Measurements from ENCODE around the gene AIM2.
"Not testable (repeated sequence)": the region's sequence is repeated elsewhere in the genome, so short reads cannot be mapped to it uniquely, and the experiment has no call there.

The AIM2 gene

DNA sequence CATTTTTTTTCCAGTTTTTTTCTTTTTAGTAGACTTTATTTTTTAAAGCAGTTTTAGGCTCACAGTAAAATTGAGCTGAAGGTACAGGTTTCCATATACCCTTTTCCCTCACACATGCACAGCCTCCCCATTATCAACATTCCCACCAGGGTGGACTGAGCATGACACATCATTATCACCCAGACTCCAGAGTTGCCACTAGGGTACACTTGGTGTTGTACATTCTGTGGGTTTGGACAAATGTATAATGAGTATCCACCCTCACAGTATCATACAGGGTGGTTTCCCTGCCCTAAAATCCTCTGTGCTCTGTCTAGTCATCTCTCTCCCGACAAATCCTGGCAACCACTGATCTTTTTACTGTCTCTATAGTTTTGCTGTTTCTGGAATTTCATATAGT lies 3.0 kb upstream of the AIM2 start:
- no peak for DNase-seq (ENCODE audit: low spot score)

DNA sequence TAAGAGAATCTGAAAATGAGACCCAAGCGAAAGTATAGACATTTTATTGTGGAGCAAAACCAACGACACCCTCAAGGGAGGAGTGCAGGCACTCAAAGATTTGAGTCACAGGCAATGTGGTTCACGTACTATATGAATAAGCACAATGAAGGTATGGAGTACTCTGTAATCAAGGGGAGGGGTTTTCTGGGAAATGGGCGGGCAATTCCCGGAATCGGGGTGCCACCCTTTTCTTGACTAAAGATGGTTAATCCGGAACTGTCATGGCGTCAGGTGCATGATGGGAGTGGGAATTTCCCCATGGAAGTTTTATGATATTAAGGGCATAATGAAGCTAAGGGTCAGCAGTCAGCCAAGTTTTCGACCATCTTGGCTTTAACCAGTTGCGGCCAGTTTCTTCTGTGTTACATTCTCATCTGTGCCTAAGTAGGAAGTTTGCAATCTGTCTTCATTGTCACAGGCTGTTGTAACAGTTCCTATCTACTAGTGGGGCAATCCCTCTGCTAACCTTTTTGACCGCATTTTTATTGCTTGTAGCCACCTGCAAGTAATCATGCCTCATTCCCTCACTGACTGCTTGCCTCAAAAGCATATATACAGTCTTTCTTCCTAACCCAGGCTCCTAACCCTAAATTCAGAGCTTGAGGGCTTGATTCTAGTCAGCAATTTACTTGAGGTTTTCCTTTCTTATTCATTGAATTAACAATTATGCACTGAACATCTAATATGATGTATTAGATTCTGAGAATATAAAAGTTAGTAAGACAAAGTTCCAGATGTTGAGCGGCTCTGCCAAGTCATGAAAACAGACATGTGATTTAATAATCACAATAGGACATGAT lies 775 bp upstream of the AIM2 start:
- DNase-seq (ENCODE audit: low spot score): no peak

DNA sequence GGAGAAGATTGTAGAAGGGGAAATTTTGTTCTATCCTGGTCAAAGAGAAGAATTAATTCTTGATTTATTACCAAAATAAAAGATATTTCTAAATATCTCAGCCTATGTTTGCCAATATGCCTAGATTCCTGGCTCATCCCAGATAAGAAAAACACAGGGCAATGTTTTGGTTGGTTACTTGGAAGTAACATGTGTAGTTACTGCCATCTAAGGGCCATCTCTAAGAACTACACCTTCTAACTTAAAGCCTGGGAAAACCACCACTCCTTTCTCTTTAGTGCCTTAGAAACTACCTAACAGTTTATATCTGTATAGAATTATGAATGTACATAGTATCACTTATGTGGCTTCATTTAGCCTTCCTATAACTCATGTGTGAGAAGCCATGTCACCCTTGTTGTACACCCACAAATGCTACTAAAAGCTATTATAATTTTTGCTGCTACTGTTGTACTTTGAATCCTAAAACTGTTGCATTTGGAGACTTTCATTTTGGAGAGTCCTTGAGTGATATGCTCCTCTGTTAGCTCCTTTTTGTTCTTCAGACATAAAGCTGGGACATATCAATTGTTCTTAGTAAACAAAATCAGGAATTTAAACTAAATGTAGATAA lies 4.5 kb downstream of the AIM2 start:
- DNase-seq (ENCODE audit: low spot score): peak; percentile 63

DNA sequence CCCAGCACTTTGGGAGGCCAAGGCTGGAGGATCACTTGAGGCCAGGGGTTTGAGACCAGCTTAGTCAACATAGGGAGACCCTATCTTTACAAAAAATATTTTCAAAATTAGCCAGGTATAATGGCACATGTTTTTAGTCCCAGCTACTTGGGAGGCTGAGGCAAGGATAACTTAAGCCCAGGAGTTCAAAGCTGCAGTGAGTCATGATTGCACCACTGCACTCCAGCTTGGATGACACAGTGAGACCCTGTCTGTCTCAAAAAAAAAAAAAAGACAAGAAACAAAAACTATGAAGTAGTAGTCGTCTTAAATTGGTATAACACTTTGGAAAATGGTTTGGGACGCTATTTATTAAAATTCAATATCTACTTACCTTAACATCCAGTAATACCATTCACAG lies 7.7 kb downstream of the AIM2 start:
- DNase-seq (ENCODE audit: low spot score): no peak

DNA sequence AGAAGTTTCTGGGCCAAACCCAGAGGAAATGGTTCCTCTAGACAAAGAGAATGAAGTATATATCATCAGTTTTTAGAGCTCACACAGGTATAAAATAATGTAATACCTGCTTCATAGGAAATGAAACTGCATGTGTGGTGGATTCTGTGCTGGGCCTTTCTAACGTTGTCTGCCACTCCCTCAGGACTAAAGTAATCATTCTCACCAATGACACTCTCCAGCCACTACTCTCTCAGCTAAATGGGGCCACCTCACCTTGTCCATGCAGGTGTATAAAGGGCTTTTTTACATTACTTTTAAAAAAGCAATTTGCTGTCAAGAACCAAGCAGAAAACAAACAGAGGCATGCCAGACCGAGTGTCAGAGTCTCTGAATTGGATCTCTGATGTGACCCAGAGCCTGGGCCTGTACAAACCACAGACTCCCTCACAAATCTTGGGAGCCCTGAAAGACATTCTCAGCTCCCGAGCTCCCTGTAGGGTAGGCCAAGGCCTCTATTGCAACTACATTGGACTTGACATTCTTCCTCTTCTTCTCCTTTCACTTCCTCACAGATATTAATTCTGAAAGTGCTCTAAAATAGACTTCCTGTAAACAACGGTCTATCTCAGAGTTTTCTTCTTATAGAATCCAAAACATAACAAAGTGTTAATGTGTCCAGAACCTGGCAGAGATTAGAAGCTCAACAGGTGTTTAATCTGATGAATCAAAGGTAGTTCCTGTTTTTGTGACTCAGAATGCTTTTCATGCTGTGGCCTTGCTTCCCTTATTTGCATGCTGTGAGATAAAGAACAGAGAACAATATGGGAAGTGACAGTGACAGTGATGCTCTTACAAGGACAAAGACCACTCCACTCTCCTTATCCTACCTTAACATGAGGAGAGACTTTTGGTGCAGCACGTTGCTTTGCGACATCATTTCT lies 8.6 kb downstream of the AIM2 start:
- no peak for DNase-seq (ENCODE audit: low spot score)

DNA sequence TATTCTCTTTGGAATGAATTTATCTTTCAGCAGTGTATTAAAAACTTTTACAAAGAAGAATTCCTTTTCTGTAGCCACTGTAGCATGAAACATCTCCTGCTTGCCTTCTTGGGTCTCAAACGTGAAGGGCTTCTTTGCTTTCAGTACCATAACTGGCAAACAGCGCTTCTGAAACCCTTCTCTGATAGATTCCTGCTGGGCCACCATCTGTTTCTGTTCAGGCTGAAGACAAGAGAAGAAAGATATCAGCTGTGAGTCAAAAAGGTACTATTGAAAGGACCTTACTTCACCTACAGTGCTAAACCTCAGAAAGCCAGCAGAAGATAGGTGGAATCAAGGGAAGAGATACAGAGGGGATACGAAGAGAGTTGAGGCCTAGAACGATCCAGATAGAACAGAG lies 10.5 kb downstream of the AIM2 start:
- no peak for DNase-seq (ENCODE audit: low spot score)

DNA sequence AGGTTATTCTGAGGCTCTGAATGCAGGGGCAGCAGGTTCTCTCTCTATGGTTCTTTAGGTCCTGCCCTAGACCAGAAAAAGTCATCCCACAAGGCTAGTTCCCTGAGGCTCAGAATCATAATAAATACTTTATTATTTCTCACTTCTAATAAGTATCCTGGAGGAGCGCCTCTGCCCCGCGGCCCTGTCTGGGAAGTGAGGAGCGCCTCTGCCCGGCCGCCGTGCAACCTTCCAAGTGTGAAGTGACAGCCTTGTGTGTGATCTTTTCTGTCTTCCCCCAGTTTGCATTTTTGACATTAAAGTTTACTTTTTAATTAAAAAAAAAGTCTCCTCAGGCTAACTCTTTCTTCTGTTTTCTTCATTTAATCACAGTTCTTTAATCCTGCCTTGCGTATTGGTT lies 11.5 kb downstream of the AIM2 start:
- no peak for DNase-seq (ENCODE audit: low spot score)

DNA sequence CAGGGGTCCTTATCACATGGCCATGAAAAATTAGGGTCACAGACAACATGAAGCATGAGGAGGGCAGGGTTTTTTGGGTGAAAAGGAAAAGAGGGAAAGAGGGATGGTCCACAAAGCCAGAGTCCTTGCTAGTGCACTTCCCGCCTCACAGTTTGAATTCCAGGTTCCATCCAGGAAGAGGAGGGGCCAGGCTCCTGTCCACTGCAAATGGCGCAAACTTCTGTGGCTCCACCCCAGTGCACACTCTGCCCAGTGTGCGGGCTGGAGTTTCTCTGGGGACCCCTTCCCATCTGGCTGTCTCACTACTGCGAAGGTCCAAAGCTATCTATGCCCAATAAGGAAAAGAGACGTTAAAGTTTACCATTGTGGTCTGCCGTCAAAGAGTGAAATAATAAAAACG lies 17.8 kb downstream of the AIM2 start:
- no peak for DNase-seq (ENCODE audit: low spot score)

DNA sequence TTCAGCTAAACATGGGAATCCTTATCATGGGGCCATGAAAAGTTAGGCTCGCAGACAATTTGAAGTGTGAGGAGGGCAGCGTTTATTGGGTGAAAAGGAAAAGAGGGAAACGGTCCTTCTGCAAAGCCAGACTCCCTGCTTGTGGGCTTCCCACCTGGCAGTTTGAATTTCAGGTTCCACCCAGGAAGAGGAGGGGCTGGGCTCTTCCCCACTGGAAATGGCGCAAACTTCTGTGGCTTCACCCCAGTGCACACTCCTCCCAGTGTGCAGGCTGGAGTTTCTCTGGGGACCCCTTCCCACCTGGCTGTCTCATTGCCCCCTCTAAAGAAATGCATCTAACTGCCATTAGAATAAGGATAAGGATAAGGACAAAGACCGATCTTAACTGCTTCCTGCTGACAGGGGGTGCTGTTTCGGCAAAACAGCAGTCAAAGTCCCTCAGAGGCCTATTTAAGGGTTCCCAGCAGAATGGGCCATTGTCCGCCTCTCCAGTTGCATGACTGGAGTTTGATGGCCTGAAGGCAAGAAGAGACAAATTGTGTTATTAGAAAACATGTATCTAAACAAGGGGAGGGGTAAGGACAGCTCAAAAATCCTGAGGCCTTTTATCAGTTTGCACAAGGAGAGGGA lies 20.4 kb downstream of the AIM2 start:
- DNase-seq (ENCODE audit: low spot score): no peak

DNA sequence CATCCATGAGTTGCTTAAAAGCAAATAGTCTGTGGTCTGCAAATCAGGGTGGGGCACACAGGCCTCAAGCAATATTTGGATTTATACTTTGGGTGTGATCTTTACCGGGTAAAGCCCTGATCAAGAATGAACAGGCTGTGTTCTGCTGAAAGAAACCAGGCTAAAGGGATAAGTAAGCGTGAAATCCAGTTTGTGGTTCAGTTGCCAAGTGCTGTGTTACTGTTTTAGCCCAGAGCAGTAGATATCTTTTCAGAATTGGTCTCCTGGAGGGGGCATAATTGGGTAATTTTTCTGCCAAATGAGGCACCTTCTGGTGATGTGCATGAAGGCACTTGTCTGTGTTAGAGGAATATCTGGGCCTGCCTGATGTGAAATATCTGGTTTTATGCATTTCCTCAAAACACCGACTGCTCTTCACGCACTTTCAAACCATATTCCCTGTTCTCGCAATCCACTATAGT lies 21.4 kb downstream of the AIM2 start:
- DNase-seq (ENCODE audit: low spot score): no peak

DNA sequence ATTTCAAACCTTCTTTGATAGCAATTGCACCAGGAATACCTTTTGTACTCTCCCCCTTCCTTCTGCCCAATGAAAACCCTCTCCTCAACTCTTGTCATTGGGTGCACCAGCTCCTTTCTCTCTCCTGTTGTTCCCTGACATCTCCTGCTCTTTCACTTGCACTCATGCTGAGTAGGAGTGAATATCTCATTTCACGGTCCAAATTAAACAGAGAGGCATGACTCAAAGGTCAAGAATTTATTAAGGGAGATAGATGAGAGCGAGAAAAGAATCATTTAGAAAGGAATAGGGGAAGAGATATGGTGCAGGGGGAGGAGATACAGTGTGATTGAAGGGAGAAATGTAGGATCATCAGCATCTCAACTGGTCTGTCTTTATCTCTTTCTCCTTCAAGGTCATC lies 22.1 kb downstream of the AIM2 start:
- DNase-seq (ENCODE audit: low spot score): no peak

DNA sequence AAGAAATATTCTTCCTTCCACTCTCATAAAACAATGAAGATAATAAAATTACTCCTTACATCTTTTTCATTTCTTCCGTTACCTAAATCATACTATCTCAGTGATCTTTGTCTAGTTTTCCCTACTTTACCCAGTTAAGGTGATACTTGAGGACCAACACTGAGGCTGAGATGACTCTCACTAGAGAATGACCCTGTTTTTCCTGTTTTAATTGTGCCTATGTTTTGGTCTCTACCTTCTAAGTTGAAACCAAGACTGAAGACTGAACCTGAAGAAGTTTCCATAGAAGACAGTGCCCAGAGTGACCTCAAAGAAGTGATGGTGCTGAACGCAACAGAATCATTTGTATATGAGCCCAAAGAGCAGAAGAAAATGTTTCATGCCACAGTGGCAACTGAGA lies 25.1 kb downstream of the AIM2 start:
- DNase-seq (ENCODE audit: low spot score): no peak

DNA sequence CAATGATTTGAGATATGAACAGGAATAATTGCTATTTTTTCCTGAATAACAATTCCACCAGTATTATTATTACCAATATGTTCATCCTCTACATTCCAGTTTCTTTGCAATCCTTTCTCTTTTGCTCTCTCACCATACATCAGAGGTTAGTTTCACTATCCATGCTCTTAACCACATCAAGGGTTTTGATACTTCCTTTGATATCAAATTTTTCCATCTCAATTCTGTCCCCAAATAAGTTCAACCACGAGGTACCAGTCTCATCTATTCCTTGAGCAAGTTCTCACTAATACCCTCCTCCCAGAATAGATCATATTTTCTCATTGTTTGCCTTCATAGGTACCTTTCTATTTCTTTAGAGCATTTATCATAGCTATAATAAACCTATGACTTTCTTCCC lies 30.1 kb downstream of the AIM2 start:
- not testable (repeated sequence) for DNase-seq (ENCODE audit: low spot score)

DNA sequence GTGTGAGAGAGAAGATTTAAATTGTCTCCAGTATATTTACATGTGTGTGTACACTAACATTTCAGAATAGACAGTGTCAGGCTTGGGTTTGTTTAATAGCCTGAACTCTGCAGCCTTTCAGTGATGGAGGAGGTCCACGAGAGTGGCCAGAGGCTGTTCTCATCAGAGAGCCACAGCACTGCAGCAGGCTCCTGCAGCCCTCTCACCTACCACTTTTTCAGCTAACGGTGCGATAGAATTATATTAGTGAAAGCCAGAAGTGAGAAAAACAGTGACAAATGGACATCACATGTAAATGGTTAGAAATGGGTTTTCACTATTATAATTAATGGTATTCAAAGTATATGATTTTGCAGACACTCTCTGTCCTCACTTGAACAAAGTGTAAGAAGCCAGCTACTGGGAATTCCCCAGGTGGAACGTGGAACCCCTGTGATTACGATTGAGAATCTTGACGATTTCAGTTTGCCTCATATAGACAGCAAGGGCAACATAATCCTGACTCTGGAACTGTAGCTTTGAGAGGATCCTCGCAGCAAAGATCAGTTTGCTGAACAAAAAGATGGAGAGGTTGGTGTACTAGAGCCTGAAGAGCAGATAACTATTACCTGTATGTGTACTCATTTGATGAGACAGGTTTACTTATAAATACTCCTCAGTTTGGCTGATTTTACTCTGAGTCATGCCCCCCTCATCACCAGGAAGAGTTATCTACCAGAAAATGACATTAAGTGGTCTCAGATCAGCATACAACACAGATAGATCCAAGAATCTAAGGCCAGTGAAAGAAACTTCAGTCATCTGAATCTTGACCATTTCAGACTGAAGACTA lies 35.5 kb downstream of the AIM2 start:
- no peak for DNase-seq (ENCODE audit: low spot score)

DNA sequence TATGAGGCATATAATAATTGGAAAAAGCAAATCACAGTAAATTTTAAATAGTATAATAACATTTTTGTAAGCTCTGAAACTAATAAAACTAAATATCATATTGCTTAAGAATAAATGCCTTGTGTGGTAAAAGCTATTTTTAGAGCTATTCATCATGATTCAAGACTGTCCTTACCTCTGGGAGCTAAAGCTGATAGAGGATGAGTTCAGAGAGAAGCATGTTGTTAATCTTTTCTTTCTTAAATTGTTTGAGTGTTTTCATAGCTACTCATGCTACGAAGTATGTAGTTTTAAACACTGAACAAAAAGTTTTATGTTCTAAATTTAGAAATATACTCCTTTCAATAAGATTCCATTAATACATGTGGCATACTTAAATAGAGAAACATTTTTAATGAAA lies 36.4 kb downstream of the AIM2 start:
- DNase-seq (ENCODE audit: low spot score): no peak

DNA sequence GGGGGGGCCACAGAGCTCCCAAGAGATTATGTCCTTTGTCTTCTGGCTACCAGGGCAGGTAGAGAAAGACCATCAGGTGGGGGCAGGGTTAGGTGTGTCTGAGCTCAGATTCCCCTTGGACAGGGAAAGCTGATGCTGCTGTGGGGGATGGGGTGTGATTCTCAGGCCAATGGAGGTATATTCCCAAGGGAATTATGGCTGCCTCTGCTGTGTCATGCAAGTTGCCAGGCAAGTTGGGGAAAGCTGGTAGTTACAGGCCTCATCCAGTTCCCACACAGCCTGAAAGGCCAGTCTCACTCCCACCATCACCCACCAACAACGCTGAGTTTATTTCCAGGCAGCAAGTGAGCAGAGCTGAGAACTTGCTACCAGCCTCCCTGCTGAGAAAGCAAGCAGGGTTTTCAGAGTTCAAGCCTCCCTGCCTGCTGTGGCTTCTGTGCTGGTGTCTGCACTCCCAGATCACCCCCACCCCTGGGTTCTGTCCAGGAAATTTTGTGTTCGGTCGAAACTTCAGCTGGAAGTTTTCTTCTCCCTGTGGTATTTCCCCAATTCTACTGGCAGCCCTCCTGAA lies 45.6 kb downstream of the AIM2 start:
- DNase-seq (ENCODE audit: low spot score): no peak

DNA sequence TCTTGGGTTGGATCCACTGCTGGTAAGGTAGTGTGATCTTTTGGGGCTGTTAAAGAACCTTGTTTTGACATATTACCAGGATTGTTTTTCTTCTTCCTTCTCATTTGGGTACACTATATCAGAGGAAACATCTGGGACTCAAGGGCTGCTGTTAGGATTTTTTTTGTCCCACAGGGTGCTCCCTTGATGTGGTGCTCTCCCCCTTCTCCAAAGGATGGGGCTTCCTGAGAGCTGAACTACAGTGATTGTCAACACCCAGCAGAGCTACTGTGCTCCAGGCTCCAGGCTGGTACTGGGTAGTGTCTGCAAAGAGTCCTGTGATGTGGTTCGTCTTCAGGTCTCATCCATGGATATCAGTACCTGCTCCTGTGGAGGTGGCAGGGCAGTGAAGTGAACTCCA lies 46.3 kb downstream of the AIM2 start:
- no peak for DNase-seq (ENCODE audit: low spot score)

DNA sequence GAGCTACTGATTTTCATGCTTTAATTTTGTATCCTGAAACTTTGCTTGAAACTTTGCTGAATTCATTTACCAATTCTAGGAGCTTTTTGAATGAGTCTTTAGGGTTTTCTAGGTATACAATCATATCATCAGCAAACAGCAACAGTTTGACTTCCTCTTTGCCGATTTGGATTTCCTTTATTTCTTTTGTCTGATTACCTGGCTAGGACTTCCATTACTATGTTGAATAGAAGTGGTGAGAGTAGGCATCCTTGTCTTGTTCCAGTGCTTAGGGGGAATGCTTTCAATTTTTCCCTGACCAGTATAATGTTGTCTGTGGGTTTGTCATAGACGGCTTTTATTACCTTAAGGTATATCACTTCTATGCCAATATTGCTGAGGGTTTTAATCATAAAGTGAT lies 49.7 kb downstream of the AIM2 start:
- DNase-seq (ENCODE audit: low spot score): not testable (repeated sequence)

DNA sequence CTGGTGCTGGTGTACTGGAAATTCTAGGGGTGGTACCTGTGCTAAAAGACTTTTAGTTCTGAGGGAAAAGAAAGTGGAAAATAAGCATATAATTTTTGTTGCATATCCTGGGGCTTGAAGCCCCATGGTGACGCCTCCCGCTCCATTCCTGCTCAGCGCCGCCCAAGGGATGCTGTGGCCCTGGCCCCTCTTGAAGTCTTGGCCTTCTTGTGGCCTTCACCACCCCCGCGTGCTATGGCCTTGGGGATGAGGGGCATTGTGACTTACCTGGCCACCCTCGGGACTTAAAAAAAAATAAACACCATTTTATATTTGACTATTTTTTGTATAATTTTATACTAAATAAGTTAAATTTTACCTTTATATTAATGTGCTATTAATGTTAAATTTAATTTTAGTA lies 51.5 kb downstream of the AIM2 start:
- DNase-seq (ENCODE audit: low spot score): no peak

DNA sequence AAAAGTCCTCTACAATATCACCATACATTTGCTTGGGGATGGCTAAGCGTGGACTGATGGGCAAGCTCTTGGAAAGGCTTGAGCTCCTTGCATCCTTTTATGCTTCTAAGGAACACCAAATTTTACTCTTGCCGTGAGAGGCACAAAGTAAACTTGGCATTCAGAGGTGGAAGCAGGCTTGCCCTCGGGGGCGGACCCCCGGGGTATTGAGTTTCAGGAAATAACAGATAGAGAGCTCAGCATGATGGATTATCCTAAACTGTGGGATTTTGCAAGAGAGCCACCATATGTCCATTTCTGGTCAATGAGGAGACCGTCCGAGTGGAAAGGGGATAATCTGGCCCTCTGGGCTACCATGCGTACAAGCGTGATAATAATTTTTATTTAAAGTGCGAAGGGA lies 52.8 kb downstream of the AIM2 start:
- no peak for DNase-seq (ENCODE audit: low spot score)

DNA sequence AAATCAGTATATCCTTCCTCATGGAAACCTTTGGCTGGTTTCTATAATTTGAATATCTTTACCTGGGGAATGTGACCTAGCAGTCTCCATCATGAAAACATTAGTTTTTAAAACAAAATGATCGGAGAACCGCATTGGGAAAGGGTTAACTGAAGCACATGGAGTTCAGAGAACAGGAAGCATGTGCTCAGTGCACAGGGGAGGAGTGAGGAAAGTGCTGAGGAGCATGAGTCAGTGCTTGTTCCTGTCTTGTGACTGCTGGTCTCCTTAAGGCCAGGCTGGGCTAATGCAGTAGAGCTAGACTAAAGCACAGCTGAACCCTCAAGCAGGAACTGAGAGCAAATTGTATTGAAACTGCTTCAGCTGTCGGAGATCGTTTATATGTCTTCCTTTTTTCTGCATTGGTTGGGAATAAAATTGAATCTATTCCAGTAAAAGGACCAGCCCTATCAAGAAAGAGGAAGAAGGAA lies 61.1 kb downstream of the AIM2 start:
- peak; percentile 92 for DNase-seq (ENCODE audit: low spot score)
